Activated T-cell treated with anti-CD3 and anti-CD28 coated beads, Interleukin-2, amount 50 U/mL, for 48 hours (primary cell): ENCODE measurements around the gene KLHDC8A.

Experiments
- DNase-seq, 2 experiments: peaks; one replicate each; pipeline ENCODE4 v3.0.0-alpha.2; 2020

KLHDC8A gene

DNA sequence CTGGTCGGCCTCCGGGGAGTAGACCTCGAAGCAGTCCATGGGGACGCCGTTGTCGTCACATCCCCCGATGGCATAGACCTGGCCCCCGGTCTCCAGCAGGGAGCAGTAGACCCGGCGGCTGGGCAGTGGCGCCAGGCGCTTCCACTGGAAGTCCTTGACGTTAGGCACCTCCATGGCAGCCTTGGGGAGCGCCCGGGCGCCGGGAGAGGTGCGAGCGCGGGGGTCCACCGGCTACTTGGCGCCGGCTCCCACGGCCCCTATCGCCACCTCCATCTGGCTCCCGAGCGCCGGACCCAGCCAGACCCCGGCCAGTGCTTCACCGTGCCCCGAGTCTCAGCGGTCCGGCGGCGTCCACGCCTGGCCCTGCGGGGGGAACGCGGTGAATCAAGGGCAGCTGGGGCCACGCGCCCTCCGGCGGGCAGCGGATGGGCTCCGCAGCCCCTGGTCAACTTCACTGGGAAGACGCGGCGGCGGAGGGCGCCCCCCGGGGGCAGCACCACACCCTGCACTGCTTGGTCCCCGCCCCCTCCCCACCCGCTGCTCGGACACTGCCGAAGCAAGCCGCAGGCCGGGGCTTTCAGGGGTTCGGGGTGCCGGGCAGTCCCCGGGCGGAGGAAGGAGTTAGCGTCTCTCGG, 13.2 kb downstream of the KLHDC8A start:
- DNase-seq, result peak in 1 of 2 experiments; percentile 51

GRCh38 chr1:205342986-205343385, 13.7 kb downstream of the KLHDC8A start:
- no peak for DNase-seq

DNA sequence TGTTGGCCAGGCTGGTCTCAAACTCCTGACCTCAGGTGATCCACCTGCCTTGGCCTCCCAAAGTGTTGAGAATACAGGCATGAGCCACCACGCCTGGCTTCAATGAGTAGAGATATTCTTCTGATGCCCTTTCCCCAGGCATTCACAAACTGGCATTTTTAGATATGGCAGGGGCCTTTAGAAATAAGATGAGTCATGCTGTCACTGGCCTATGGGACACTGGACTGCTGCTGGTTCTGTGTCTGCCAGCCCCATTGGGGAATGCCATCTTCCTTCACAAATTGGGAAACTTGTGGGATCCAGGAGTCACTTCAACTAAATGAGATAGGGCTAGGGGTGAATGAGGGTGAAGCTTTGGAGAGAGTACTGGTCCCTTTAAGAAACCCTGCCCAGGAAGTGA, 16.0 kb downstream of the KLHDC8A start:
- no peak for DNase-seq

DNA sequence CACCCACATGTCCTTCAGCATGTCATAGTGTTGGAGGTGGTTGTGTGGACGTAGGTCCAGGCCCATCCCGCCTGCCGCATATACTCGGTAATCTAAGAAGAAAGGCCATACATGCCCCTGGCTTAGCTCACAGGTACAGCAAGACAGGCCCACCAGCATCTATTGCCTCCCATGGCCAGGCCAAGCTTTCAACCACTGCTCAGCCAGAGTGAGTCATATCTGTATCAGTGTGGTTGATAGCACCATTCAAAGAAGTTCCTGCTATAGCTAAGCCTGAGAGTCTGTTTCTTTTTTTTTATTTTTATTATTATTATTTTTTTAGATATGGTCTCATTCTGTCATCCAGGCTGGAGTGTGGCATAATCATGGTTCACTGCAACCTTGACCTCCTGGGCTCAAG, 17.0 kb downstream of the KLHDC8A start:
- no peak for DNase-seq

DNA sequence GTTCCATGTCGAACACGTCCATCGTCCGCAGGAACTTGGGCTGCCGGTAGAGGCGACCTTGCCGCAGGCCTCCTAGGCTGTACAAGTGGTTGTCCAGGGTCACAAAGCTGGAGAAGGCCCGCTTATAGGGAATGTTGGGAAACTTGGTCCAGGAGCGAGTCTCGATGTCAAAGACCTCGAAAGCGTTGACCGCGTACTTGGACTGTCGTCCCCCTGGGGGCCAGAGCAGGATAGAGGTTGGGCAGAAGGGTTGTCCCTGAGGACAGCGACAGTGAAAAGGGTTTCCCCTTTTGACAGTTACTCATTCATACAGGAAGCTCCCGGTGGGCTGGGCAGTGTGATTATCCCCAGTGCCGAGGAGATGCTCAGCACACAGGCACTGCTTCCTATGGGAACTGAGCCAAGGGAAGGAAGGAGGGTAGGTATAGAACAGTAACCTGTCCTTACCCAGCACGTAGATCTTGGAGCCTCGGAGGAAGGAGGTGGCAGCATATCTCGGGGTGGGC, 17.5 kb downstream of the KLHDC8A start:
- no peak for DNase-seq

DNA sequence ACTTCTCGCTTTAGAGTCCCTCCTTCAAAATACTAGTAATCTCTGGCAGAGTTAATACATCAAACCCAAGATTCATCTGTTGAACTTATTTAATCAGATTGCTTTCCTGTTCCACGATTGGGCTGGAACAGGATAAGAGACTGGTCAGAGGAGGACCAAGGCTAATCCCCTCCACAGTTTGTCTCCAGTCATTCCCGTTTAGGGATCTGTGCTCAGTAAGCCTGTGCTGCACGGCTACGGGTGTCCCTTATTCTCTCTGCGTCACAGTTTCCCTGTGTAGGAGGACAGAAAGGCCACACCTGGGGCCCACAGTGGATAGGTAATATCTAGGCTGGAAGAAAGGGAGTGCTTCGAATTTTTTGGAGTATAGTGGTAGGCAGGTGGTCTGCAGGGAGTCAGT, 18.7 kb downstream of the KLHDC8A start:
- no peak for DNase-seq

DNA sequence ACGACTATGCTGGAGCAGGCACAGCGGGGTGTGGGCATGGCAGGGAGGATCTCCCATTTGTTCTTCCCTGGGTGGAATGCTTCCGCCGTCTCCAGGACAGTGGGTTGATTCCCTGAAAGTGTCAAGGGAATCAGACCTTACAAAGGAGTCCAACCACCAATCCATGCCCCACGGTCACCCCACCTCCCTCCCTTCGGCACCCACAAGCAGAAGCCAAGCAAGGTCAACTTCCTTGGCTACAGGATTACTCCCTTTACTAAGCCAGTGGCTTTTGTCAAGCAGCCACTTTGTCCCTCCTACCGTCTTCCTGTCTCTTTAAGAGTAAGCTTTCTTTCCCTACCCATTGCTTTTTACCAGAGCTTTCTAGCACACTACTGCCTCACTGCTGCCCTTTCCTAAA, 19.2 kb downstream of the KLHDC8A start:
- no peak for DNase-seq

DNA sequence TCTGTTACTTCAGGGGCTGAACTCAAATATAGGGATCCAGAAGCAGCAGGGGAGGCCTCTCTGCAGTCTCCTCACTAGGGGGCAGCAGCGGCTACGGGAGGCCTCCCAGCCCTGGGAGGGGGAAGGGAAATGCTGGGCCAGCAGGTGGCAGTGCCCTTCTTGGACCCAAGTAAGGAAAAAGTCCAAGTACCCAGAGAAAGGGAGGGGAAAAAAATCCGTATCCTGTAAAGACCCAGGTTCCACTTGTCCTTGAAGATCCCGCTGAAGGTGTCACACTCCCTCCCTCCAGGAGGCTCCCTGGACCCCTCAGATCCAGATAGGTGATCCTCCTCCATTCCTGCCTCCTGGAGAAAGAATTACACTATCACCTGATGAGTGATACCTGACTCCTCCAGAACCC, 21.0 kb downstream of the KLHDC8A start:
- peak; percentile 86 to 88 for DNase-seq

DNA sequence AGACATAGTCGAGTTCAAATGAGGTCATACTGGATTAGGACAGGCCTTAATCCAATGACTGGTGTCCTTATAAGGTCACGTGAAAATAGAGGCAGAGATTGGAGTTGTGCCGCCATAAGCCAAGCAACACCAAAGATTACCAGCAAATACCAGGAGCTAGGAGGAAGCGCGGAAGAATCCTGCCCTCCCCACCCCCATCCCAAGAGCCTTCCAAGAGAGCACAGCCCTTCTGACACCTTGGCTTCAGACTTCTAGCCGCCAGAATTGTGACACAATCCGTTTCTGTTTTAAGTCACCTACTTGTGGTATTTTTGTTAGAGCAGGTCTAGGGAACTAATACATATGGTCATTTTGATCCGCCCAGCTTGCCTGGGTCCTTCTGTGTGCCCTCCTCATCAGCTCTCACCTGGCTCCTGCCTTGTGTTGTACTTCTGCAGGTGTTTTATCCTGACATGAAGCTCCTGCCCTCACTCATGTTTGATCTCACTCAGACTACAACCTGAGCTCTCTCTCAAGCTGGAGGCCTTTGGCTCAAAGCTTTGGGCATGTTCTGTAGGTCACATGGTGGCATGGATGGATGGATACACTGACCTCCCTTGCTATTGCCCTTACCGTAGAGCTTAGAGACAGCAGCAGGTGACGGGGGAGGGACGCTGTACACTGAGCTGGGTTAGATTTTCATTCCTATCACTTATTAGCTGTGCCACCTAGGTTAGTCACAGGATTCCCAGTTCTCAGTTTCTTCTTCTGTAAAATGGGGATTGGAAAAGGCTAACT, 24.5 kb downstream of the KLHDC8A start:
- no peak for DNase-seq

DNA sequence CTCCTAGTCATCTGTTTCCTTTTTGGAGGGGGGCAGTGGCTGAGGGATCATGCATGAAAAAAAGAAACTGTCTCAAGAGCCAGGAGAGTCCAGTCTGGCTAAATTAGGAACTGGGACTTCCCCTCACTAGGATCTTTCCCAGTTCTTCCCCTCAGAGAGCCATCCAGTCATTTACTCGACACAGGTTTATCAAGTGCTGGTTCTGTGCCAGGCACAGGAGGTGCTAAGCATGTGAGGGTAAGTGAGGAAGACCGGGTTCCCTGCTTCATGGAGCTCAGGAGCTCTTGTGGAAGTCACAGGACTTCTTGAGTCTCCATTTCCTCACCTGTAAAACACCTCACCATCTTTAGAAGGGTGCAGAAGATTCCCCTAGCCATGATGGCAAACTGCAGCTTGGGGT, 26.6 kb downstream of the KLHDC8A start:
- DNase-seq, result no peak

DNA sequence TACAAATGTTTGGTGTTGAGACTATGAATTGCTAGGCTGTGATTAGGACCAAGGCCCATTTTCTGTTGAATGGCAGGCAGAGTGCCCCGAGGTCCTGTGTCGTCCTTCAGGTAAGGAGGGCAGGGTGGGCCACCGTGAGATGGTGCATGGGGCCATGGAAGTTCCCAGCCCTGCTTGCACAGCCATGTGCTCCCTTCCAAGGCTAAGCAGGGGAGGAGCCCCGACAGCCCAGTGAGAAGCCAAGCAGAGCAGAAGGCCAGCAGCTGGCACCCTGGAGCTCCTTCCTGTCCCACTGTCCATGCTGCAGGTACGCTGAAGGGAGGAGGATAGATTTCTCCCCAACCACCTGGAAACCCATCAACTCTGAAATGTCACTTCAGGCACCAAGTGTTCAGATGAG, 27.0 kb downstream of the KLHDC8A start:
- no peak for DNase-seq

GRCh38 chr1:205328476-205328875, 28.2 kb downstream of the KLHDC8A start:
- no peak for DNase-seq

- DNase-seq, result no peak
These were observed 29.8 kb downstream of the KLHDC8A start for GRCh38 chr1:205326812-205327466.

DNA sequence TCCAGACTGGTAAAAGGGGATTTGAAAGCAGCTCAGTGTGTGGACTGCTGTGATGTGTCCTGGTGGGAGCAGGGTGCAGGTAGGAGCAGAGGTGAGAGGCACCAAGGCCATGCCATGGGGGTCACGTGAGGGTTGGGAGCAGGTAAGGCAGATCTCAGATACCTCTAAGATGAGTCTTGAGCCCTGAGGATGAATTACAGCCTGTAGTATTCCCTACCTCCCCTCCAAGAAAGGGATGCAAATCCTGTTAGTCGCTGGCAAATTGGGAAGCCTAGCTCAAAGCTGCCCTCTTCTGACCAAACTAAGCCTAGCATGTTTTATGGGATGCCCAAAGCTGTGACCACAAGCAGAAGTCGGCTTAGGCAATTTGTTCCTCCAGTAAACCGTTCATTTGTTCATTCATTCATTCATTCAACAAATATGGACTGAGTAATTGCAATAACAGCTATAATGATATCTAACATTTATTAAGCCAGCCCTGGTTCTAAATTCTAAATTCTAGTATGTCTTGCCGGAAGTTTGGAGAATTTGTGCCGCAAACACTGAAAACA, 31.3 kb downstream of the KLHDC8A start:
- peak; percentile 66 to 71 for DNase-seq

GRCh38 chr1:205324781-205325180, 31.9 kb downstream of the KLHDC8A start:
- no peak for DNase-seq

- no peak for DNase-seq
These were observed 32.9 kb downstream of the KLHDC8A start for GRCh38 chr1:205323794-205324193.

DNA sequence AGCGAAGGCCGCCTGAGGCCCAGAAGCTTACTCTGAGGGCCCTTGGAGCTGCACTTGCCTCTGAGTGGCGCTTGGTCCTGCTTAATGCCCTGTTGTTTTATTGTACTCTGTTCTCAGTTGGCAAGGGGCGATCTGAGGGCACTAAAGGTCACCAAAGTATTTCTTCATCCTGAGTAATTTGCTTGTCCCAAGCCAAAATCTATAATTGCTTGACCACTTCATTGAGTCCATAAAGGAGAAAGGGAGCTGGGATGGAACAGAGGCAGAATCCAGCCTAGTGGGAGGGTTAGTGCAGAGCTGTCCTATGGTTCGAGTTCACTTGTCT, 34.8 kb downstream of the KLHDC8A start:
- no peak for DNase-seq

GRCh38 chr1:205321162-205321958, 35.4 kb downstream of the KLHDC8A start, which contains the start of gene NUAK2:
Gene NUAK2 (minus strand): TSS chr1:205321745. CDS start chr1:205321628, 117 bp downstream.
- DNase-seq, result peak; percentile 90 to 91

DNA sequence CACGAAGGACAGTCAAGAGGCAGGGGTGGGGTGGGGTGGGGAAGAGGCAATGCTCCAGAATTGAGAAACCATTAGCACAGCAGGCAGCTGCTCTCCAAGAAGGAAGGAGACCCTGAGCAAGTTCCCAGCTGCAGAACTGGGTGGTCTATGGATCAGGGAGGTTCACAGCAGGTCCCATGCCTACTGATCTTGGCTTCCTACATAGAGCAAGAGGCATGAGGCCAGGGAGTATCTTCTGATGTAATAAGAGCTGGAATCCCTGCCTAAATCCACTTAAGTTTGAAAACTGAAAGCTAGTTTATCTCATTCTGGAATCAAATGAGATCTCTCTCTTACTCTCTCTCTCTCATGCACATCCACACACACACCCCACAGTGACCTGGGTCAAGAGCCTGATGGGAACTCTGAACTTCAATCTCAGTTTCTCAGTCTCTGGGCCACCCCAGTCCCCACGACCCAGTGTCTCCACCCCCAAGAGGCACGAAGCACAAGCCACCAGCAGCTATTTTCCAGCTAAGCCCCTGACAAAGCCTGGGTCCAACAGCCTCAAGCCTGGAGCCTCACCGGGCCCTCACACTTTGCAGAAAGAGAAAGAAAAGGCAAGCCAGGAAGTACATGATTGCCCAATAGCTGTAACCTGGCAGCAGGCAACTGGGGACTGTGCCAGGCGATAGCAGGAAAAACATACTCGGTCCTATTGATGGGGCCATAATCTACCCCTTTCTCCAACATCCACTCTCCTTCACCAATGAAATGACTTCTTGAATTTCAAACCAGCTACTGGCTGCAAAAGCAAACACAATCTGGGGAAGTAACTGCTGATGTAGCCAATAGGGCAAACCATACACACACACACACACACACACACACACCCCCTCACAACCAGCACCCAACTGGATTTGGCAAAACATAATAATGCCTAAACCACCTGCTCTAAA, 37.4 kb downstream of the KLHDC8A start:
- peak; percentile 49 to 53 for DNase-seq

GRCh38 chr1:205318231-205318991, 38.3 kb downstream of the KLHDC8A start:
- DNase-seq, result no peak
